H1 (cell line): ENCODE results near the gene SH3YL1. TPM values are rescaled to one million over a fixed set of nuclear protein-coding genes. Genes with fewer than 3 reads are reported as not detected.
"Not testable (repeated sequence)": the region's sequence is repeated elsewhere in the genome, so short reads cannot be mapped to it uniquely, and the experiment has no call there.

Source experiments
- CTCF ChIA-PET: fragments of 300-600 bp; sonication (Branson Sonifier 250); formaldehyde crosslinking; loops from one replicate; lab custom pipeline; 2021; ENCODE audit not compliant: partially characterized antibody; lab: Charles Lee
- POLR2A ChIA-PET: fragments of 300-600 bp; sonication (Branson Sonifier 250); formaldehyde crosslinking; loops from one replicate; lab custom pipeline; 2021; ENCODE audit warnings: inconsistent platforms; ENCODE audit not compliant: partially characterized antibody; lab: Charles Lee
- DNase-seq, 2 experiments: peaks; one replicate each; pipeline versions ENCODE4 v3.0.0 to v3.0.0-alpha.2; 2010 to 2022; ENCODE audit warnings: low spot score in 2 of 2, low read depth in 1 of 2, mixed read lengths in 1 of 2
- FAIRE-seq: peaks from 2 replicates; lab custom pipeline; 2011; peaks lifted over from hg19 to GRCh38; lab: Jason Lieb, UNC
- H2AFZ ChIP-seq: 2 replicates; pipeline ENCODE4 v1.8.1; 2012; ENCODE audit warnings: low read length, inconsistent platforms
- H2AK5ac ChIP-seq: 2 replicates; pipeline ENCODE4 v1.6.1; 2013; ENCODE audit warnings: low read depth, low read length
- H2BK120ac ChIP-seq: replicated peaks from 2 replicates; pipeline ENCODE3; 2013; ENCODE audit warnings: low read depth, low read length, inconsistent platforms
- H2BK12ac ChIP-seq: 2 replicates; pipeline ENCODE4 v1.6.1; 2013; ENCODE audit warnings: low read depth, low read length
- H2BK15ac ChIP-seq: 2 replicates; pipeline ENCODE4 v1.6.1; 2013; ENCODE audit warnings: low read length
- H2BK20ac ChIP-seq: 2 replicates; pipeline ENCODE4 v1.6.1; 2013; ENCODE audit warnings: low read length
- H2BK5ac ChIP-seq: 2 replicates; pipeline ENCODE4 v1.6.1; 2013; ENCODE audit warnings: low read depth, low read length
- H3K14ac ChIP-seq: 2 replicates; pipeline ENCODE4 v1.6.1; 2013; ENCODE audit warnings: inconsistent platforms; ENCODE audit not compliant: insufficient read length
- H3K18ac ChIP-seq: 2 replicates; pipeline ENCODE4 v1.6.1; 2013; ENCODE audit warnings: low read length; ENCODE audit errors: extremely low read depth
- H3K23ac ChIP-seq: 2 replicates; pipeline ENCODE4 v1.6.1; 2013; ENCODE audit warnings: inconsistent platforms; ENCODE audit not compliant: insufficient read length
- H3K23me2 ChIP-seq: 2 replicates; pipeline ENCODE4 v1.6.1; 2013; ENCODE audit warnings: low read depth, low read length
- H3K27ac ChIP-seq: 2 replicates; pipeline ENCODE4 v1.6.1; 2011; ENCODE audit warnings: low read depth, low read length, inconsistent platforms
- H3K27me3 ChIP-seq, 4 experiments: replicated peaks in 1 of 4; 1 replicate in 1 of 4; 2 replicates in 3 of 4; pipeline versions ENCODE4 v1.6.1 to v1.8.1; 2011 to 2013; ENCODE audit warnings: low read length in 3 of 4, mild to moderate bottlenecking in 3 of 4, inconsistent platforms in 2 of 4, mixed read lengths in 2 of 4, moderate library complexity in 1 of 4; ENCODE audit not compliant: control insufficient read depth in 3 of 4, insufficient read depth in 3 of 4; ENCODE audit errors: extremely low read depth in 1 of 4
- H3K36me3 ChIP-seq, 4 experiments: 2 replicates each; pipeline versions ENCODE4 v1.6.1 to v1.8.1; 2011 to 2013; ENCODE audit warnings: mild to moderate bottlenecking in 4 of 4, low read length in 3 of 4, moderate library complexity in 2 of 4, control low read depth in 1 of 4, inconsistent platforms in 1 of 4; ENCODE audit not compliant: insufficient read depth in 4 of 4, control insufficient read depth in 2 of 4
- H3K4ac ChIP-seq: replicated peaks from 2 replicates; pipeline ENCODE3; 2013; ENCODE audit warnings: low read length, low read depth, mixed read lengths, inconsistent platforms; ENCODE audit not compliant: insufficient read length
- H3K4me1 ChIP-seq, 4 experiments: replicated peaks in 1 of 4; 1 replicate in 1 of 4; 2 replicates in 3 of 4; pipeline versions ENCODE4 v1.6.1 to v1.8.1; 2011 to 2013; ENCODE audit warnings: low read length in 3 of 4, inconsistent platforms in 2 of 4, mixed read lengths in 1 of 4; ENCODE audit not compliant: insufficient read depth in 4 of 4, control insufficient read depth in 3 of 4
- H3K4me2 ChIP-seq, 2 experiments: 2 replicates each; pipeline versions ENCODE4 v1.6.1 to v1.8.1; 2011 to 2013; ENCODE audit warnings: low read depth in 2 of 2, low read length in 2 of 2, control low read depth in 1 of 2, inconsistent platforms in 1 of 2, mild to moderate bottlenecking in 1 of 2; ENCODE audit not compliant: insufficient read depth in 1 of 2
- H3K4me3 ChIP-seq, 4 experiments: fragments of 200-600, 300-600 bp in 1 of 4; sonication (generic), shearing (Covaris generic), sonication (Bioruptor Twin) in 1 of 4; 2 replicates each; pipeline versions ENCODE4 v1.5.1 to v1.8.1; 2011 to 2016; ENCODE audit warnings: low read length in 4 of 4, low read depth in 3 of 4, control low read depth in 2 of 4, inconsistent platforms in 2 of 4, mild to moderate bottlenecking in 2 of 4, mixed read lengths in 1 of 4, moderate library complexity in 1 of 4; ENCODE audit not compliant: insufficient read depth in 2 of 4; ENCODE audit errors: extremely low read depth in 1 of 4
- H3K56ac ChIP-seq: replicated peaks from 2 replicates; pipeline ENCODE3; 2013; ENCODE audit warnings: low read depth, mild to moderate bottlenecking, mixed read lengths, low read length, inconsistent platforms; ENCODE audit not compliant: insufficient read length
- H3K79me1 ChIP-seq: 2 replicates; pipeline ENCODE4 v1.6.1; 2013; ENCODE audit warnings: low read depth, low read length, control low read depth
- H3K79me2 ChIP-seq, 2 experiments: 2 replicates each; pipeline versions ENCODE4 v1.6.1 to v1.8.1; 2012 to 2013; ENCODE audit warnings: low read length in 2 of 2, mild to moderate bottlenecking in 2 of 2, inconsistent platforms in 1 of 2; ENCODE audit not compliant: insufficient read depth in 2 of 2, control insufficient read depth in 1 of 2
- H3K9ac ChIP-seq, 4 experiments: replicated peaks in 1 of 4; 1 replicate in 1 of 4; 2 replicates in 3 of 4; pipeline versions ENCODE4 v1.6.1 to v1.8.1; 2011 to 2013; ENCODE audit warnings: low read depth in 3 of 4, low read length in 3 of 4, control low read depth in 2 of 4, mild to moderate bottlenecking in 2 of 4, moderate library complexity in 2 of 4, inconsistent platforms in 1 of 4; ENCODE audit errors: extremely low read depth in 1 of 4
- H3K9me3 ChIP-seq, 2 experiments: 2 replicates each; pipeline versions ENCODE4 v1.6.1 to v1.8.1; 2012 to 2013; ENCODE audit warnings: mild to moderate bottlenecking in 2 of 2, moderate library complexity in 2 of 2, control low read depth in 1 of 2, inconsistent platforms in 1 of 2, low read depth in 1 of 2, low read length in 1 of 2, mixed read lengths in 1 of 2; ENCODE audit not compliant: insufficient read depth in 2 of 2
- H4K20me1 ChIP-seq, 2 experiments: replicated peaks in 1 of 2; 2 replicates each; pipeline versions ENCODE3 to v1.8.1; 2011 to 2013; ENCODE audit warnings: inconsistent platforms in 2 of 2, low read length in 2 of 2, mild to moderate bottlenecking in 1 of 2; ENCODE audit not compliant: insufficient read depth in 2 of 2, control insufficient read depth in 1 of 2
- H4K5ac ChIP-seq: 2 replicates; pipeline ENCODE4 v1.6.1; 2013; ENCODE audit warnings: low read length, low read depth, mixed read lengths, inconsistent platforms; ENCODE audit not compliant: insufficient read length
- H4K8ac ChIP-seq: 2 replicates; pipeline ENCODE4 v1.8.0; 2013; ENCODE audit warnings: mild to moderate bottlenecking, moderate library complexity, low read length, inconsistent platforms; ENCODE audit not compliant: insufficient read depth; ENCODE audit errors: extremely low read depth
- H4K91ac ChIP-seq: replicated peaks from 2 replicates; pipeline ENCODE3; 2013; ENCODE audit warnings: low read length, mixed read lengths, inconsistent platforms; ENCODE audit not compliant: insufficient read length
- RAD21 ChIP-seq, 2 experiments: IDR thresholded peaks in 1 of 2; conservative IDR thresholded peaks in 1 of 2; 2 replicates each; pipeline ENCODE4 v1.6.1; 2011; ENCODE audit warnings: low read depth in 2 of 2, low read length in 2 of 2, improper control_type of control experiment in 1 of 2, inconsistent platforms in 1 of 2, mild to moderate bottlenecking in 1 of 2, moderate library complexity in 1 of 2
- YY1 ChIP-seq: IDR thresholded peaks from 2 replicates; pipeline ENCODE4 v1.6.1; 2011; ENCODE audit warnings: low read depth, mild to moderate bottlenecking, low read length
- WGBS, 2 experiments: shearing (Covaris generic) in 1 of 2; methylation state at CpG; one replicate each; pipeline versions ENCODE4 v1.1.6 to v1.1.7; 2013 to 2015; ENCODE audit warnings: low lambda C conversion rate in 2 of 2, mixed read lengths in 2 of 2, inconsistent platforms in 1 of 2, low coverage in 1 of 2, missing lambda C conversion rate in 1 of 2; ENCODE audit not compliant: insufficient replicate concordance in 2 of 2, insufficient coverage in 1 of 2, insufficient read length in 1 of 2; ENCODE audit errors: extremely low coverage in 1 of 2, missing lambda C conversion rate in 1 of 2; 5-methylcytosine and 5-hydroxymethylcytosine counted together
- polyA plus RNA-seq, 7 experiments: library from polyadenylated mRNA; depleted of rRNA in 3 of 7; stranded (reverse) in 5 of 7; unstranded in 2 of 7; fragments of >200 nt in 5 of 7; fragments of 200-250 nt in 2 of 7; gene quantifications; 1 replicate in 5 of 7; 2 replicates in 1 of 7; 4 replicates in 1 of 7; pipeline versions ENCODE4 v1.2.1 to v1.2.3, GENCODE V29; 2011 to 2013; ENCODE audit warnings: missing spikeins in 2 of 7, mixed read lengths in 2 of 7
- total RNA-seq: library from RNA; stranded (reverse); fragmentation: NEBNext Ultra II Directional; extraction: Animal tissue kit (Norgen Biotek cat#: 25700); gene quantifications from 2 replicates; pipeline ENCODE4 v1.2.1, GENCODE V29; 2021
- TF ChIP-seq, protein P1 (sequence below), 3 experiments: IDR thresholded peaks; 1 replicate in 2 of 3; 2 replicates in 1 of 3; pipeline versions ENCODE4 v1.5.1 to v1.6.1; 2011; ENCODE audit warnings: low read length in 3 of 3, mild to moderate bottlenecking in 3 of 3, inconsistent platforms in 2 of 3, low read depth in 1 of 3, moderate library complexity in 1 of 3; ENCODE audit not compliant: insufficient read depth in 1 of 3; ENCODE audit errors: control extremely low read depth in 1 of 3

SH3YL1 gene
- total and polyA plus RNA-seq, 2 of the 8 experiments (the other 6 are each of a cell fraction or from before 2014, with no cell fraction given): 13.6 to 37.2 TPM

DNA sequence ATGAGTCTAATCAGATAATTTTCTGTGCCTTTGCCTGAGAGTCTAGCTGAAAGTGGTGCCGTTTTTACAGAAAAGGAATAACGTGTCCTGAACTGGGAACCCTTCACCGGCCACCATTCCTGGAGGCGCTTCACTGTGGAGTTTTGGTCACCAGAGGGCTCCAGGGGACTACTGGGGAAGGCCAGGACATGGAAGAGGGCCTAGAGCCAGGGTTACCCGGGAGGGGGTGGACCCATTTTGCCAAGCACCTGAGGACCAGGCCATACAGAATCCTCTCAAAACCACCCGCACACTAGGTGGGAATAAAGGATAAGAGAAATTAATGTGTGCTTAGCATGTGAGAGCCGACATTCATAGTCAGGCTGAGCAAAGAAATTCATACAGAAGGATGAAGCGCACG, 91.7 kb downstream of the SH3YL1 start:
- H3K23ac ChIP-seq, H4K5ac ChIP-seq, H3K56ac ChIP-seq, H4K91ac ChIP-seq, H2AK5ac ChIP-seq, H3K9me3 ChIP-seq, H3K27me3 ChIP-seq, FAIRE-seq, H2BK120ac ChIP-seq, H3K4me3 ChIP-seq, H3K4me2 ChIP-seq, H4K8ac ChIP-seq, H3K23me2 ChIP-seq, H2AFZ ChIP-seq, H2BK12ac ChIP-seq, H3K4ac ChIP-seq, H3K27ac ChIP-seq, H4K20me1 ChIP-seq, H2BK20ac ChIP-seq, H3K4me1 ChIP-seq, H3K9ac ChIP-seq, H3K36me3 ChIP-seq, POLR2A ChIA-PET, H2BK5ac ChIP-seq, H3K14ac ChIP-seq, H3K79me2 ChIP-seq, H3K79me1 ChIP-seq, H3K18ac ChIP-seq, H2BK15ac ChIP-seq: not testable (repeated sequence)
- CTCF ChIA-PET: interaction anchor here (0.7 to 1.2 kb wide), 3 partner anchors 104 to 118 kb away, joined by 3 read pairs; no protein-coding TSS in a partner anchor
- WGBS, 2 experiments: 78% methylated on average over 9 of the region's 9 CpGs; no CpG with 5 or more reads in 1 of the 2 experiments
- TF ChIP-seq RAD21 (IDR thresholded peaks at IDR 0.05 in 1 of 2, conservative IDR thresholded peaks at IDR 0.05 in 1 of 2; ENCODE audit: low read depth in 2 of 2, low read length in 2 of 2) (peak; percentile 74 to 82), YY1 (0 out of 2 replicates have a peak, but pooled peaks have one; percentile 30)
- TF ChIP-seq, protein P1, sequence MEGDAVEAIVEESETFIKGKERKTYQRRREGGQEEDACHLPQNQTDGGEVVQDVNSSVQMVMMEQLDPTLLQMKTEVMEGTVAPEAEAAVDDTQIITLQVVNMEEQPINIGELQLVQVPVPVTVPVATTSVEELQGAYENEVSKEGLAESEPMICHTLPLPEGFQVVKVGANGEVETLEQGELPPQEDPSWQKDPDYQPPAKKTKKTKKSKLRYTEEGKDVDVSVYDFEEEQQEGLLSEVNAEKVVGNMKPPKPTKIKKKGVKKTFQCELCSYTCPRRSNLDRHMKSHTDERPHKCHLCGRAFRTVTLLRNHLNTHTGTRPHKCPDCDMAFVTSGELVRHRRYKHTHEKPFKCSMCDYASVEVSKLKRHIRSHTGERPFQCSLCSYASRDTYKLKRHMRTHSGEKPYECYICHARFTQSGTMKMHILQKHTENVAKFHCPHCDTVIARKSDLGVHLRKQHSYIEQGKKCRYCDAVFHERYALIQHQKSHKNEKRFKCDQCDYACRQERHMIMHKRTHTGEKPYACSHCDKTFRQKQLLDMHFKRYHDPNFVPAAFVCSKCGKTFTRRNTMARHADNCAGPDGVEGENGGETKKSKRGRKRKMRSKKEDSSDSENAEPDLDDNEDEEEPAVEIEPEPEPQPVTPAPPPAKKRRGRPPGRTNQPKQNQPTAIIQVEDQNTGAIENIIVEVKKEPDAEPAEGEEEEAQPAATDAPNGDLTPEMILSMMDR (IDR thresholded peaks at IDR 0.05; ENCODE audit: control extremely low read depth in 1 of 3, insufficient read depth in 1 of 3, low read depth in 1 of 3, low read length in 3 of 3): peak; percentile 37 to 71 (median 64)
- peak in 1 of 2 experiments; percentile 60 for DNase-seq
